Chondrocyte (in vitro differentiated cells): ENCODE data around the gene CLIC5. TPM values are rescaled to one million over a fixed set of nuclear protein-coding genes. Genes with fewer than 3 reads are reported as not detected.

Source experiments
- DNase-seq: peaks from one replicate; pipeline ENCODE4 v3.0.0; 2021; ENCODE audit warnings: mixed read lengths, low spot score
- H3K27ac Mint-ChIP-seq: one replicate; pipeline ENCODE4 v1.8.0; 2021; ENCODE audit warnings: mild to moderate bottlenecking, moderate library complexity, mixed read lengths; ENCODE audit not compliant: unreplicated experiment
- H3K27me3 Mint-ChIP-seq: 2 replicates; pipeline ENCODE4 v1.8.0; 2021; ENCODE audit warnings: low read depth, mixed read lengths
- H3K36me3 Mint-ChIP-seq: 2 replicates; pipeline ENCODE4 v1.8.0; 2021; ENCODE audit warnings: low read depth, mixed read lengths
- H3K4me1 Mint-ChIP-seq: 2 replicates; pipeline ENCODE4 v1.8.0; 2021; ENCODE audit warnings: low read depth, mild to moderate bottlenecking, mixed read lengths
- H3K4me3 Mint-ChIP-seq: one replicate; pipeline ENCODE4 v1.8.0; 2021; ENCODE audit warnings: mild to moderate bottlenecking, moderate library complexity, mixed read lengths; ENCODE audit not compliant: unreplicated experiment
- H3K9me3 Mint-ChIP-seq: 2 replicates; pipeline ENCODE4 v1.8.0; 2021; ENCODE audit warnings: low read depth, mixed read lengths
- total RNA-seq: library from RNA; stranded (reverse); gene quantifications from 3 replicates; pipeline ENCODE4 v1.2.1, GENCODE V29; 2021
- TF ChIP-seq, protein P1 (sequence below): fragments of 200-600 bp; sonication (generic); IDR thresholded peaks from 2 replicates; pipeline ENCODE4 v1.5.0; 2021; ENCODE audit warnings: antibody characterized with exemption, mild to moderate bottlenecking, moderate library complexity

CLIC5 gene
- total RNA-seq, 1 donor from 2014 or later: not detected

- H3K4me3 Mint-ChIP-seq: no peak overlapping the region
- H3K36me3 Mint-ChIP-seq: no peaks in the 10 kb centered on the region
- no peak for DNase-seq
- H3K4me1 Mint-ChIP-seq: no peaks in the 10 kb centered on the region
- H3K27me3 Mint-ChIP-seq: peaks cover 14% of the 10 kb centered on the region
- no peak overlapping the region for H3K27ac Mint-ChIP-seq
- TF ChIP-seq, protein P1, sequence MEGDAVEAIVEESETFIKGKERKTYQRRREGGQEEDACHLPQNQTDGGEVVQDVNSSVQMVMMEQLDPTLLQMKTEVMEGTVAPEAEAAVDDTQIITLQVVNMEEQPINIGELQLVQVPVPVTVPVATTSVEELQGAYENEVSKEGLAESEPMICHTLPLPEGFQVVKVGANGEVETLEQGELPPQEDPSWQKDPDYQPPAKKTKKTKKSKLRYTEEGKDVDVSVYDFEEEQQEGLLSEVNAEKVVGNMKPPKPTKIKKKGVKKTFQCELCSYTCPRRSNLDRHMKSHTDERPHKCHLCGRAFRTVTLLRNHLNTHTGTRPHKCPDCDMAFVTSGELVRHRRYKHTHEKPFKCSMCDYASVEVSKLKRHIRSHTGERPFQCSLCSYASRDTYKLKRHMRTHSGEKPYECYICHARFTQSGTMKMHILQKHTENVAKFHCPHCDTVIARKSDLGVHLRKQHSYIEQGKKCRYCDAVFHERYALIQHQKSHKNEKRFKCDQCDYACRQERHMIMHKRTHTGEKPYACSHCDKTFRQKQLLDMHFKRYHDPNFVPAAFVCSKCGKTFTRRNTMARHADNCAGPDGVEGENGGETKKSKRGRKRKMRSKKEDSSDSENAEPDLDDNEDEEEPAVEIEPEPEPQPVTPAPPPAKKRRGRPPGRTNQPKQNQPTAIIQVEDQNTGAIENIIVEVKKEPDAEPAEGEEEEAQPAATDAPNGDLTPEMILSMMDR: no peak
- H3K9me3 Mint-ChIP-seq: no peaks in the 10 kb centered on the region
Measured at GRCh38 chr6:45858691-45859090, 157.0 kb downstream of the CLIC5 start.

- no peaks in the 10 kb centered on the region for H3K4me1 Mint-ChIP-seq
- no peak overlapping the region for H3K4me3 Mint-ChIP-seq
- DNase-seq: no peak
- TF ChIP-seq, protein P1: no peak
- H3K27me3 Mint-ChIP-seq: peaks cover 18% of the 10 kb centered on the region
- no peak overlapping the region for H3K27ac Mint-ChIP-seq
- H3K9me3 Mint-ChIP-seq: no peaks in the 10 kb centered on the region
- H3K36me3 Mint-ChIP-seq: no peaks in the 10 kb centered on the region
Measured at GRCh38 chr6:45857827-45858226, 157.8 kb downstream of the CLIC5 start.

GRCh38 chr6:45855642-45856394, 159.8 kb downstream of the CLIC5 start:
- H3K27me3 Mint-ChIP-seq: peaks cover 18% of the 10 kb centered on the region
- no peaks in the 10 kb centered on the region for H3K4me1 Mint-ChIP-seq
- DNase-seq: no peak
- H3K4me3 Mint-ChIP-seq: no peak overlapping the region
- TF ChIP-seq, protein P1: no peak
- H3K27ac Mint-ChIP-seq: no peak overlapping the region
- H3K36me3 Mint-ChIP-seq: no peaks in the 10 kb centered on the region
- H3K9me3 Mint-ChIP-seq: no peaks in the 10 kb centered on the region

DNA sequence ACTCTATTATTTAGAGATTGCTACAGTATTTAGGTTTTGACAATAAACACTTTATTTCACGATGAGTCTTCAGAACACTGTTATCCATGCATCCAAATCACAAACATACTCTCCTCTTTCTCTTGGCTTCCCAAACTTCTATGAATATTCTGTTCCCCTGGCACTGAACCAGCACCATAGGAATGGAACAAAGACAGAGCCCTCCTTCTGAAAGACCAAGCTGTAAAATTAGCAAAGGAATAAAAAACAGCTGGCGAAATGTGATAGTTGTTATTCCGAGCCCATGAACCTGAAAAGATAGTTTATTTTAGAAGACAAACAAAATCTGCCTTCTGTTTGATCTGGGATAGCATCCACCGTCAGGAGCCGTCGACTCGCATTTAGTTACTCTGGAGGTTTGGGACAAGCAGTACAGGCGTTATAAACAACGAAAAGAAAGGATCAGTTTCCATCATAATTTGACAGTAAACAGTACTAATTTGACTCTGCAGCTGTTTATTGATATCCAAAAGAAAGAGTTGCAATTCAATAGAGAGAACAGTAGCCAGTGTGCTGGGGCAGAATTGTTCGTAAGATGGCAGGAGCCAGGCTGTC, 161.4 kb downstream of the CLIC5 start:
- Mint-ChIP-seq H3K9me3 (no peaks in the 10 kb centered on the region), H3K27me3 (peaks cover 11% of the 10 kb centered on the region), H3K4me3 (no peak overlapping the region), H3K36me3 (no peaks in the 10 kb centered on the region), H3K27ac (no peak overlapping the region), H3K4me1 (no peaks in the 10 kb centered on the region)
- TF ChIP-seq, protein P1: no peak
- no peak for DNase-seq

DNA sequence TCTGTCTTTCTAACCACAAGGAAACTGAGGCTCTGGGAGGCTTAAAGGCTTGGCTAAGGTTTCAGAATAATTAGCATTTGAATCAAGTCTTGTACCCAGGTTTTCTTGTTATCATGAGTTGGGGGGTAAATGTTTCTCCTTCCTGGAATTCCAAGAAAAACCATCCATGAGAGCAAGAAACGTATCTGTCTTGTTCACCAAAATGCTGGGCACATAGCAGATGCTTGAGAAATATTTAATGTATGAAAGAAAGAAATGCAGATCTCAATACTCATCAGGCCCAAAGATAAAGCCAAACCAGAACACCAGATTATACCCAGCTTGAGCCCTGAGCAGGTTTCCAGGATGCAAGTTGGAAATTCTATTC, 164.6 kb downstream of the CLIC5 start:
- Mint-ChIP-seq H3K9me3 (no peaks in the 10 kb centered on the region), H3K27me3 (peaks cover 8% of the 10 kb centered on the region), H3K36me3 (no peaks in the 10 kb centered on the region), H3K27ac (no peak overlapping the region), H3K4me3 (no peak overlapping the region), H3K4me1 (peaks cover under 1% of the 10 kb centered on the region)
- TF ChIP-seq, protein P1: no peak
- DNase-seq: no peak
